WERI-Rb-1 (cell line): Measurements from ENCODE around the gene TMEFF2.

Source experiments
- DNase-seq: peaks from one replicate; pipeline ENCODE4 v3.0.0-alpha.2; 2020
- H3K27ac ChIP-seq: fragments of 250-450 bp; sonication (Bioruptor Pico); 2 replicates; pipeline ENCODE4 v1.5.1; 2020; ENCODE audit warnings: mild to moderate bottlenecking, moderate library complexity
- H3K27me3 ChIP-seq: fragments of 250-450 bp; sonication (Bioruptor Pico); 2 replicates; pipeline ENCODE4 v1.5.1; 2021; ENCODE audit warnings: mild to moderate bottlenecking, low read depth, moderate library complexity; ENCODE audit not compliant: insufficient read depth, severe bottlenecking
- H3K36me3 ChIP-seq: fragments of 250-450 bp; sonication (Bioruptor Pico); 2 replicates; pipeline ENCODE4 v1.5.1; 2020; ENCODE audit warnings: mild to moderate bottlenecking, moderate library complexity
- H3K4me3 ChIP-seq: 2 replicates; pipeline ENCODE4 v1.5.1; 2011; ENCODE audit warnings: low read depth, mild to moderate bottlenecking, control low read depth, low read length
- H3K9me3 ChIP-seq: fragments of 250-450 bp; sonication (Bioruptor Pico); 2 replicates; pipeline ENCODE4 v1.5.1; 2021; ENCODE audit warnings: mild to moderate bottlenecking, moderate library complexity; ENCODE audit not compliant: severe bottlenecking
- TF ChIP-seq, protein P1 (sequence below): IDR thresholded peaks from 2 replicates; pipeline ENCODE4 v1.5.1; 2011; ENCODE audit warnings: low read depth, mild to moderate bottlenecking, control low read depth, inconsistent platforms, low read length

The TMEFF2 gene

GRCh38 chr2:191910518-191910917 is 284.2 kb downstream of the TMEFF2 start:
- H3K27ac ChIP-seq = no peak overlapping the region
- H3K4me3 ChIP-seq = no peak overlapping the region
- TF ChIP-seq, protein P1, sequence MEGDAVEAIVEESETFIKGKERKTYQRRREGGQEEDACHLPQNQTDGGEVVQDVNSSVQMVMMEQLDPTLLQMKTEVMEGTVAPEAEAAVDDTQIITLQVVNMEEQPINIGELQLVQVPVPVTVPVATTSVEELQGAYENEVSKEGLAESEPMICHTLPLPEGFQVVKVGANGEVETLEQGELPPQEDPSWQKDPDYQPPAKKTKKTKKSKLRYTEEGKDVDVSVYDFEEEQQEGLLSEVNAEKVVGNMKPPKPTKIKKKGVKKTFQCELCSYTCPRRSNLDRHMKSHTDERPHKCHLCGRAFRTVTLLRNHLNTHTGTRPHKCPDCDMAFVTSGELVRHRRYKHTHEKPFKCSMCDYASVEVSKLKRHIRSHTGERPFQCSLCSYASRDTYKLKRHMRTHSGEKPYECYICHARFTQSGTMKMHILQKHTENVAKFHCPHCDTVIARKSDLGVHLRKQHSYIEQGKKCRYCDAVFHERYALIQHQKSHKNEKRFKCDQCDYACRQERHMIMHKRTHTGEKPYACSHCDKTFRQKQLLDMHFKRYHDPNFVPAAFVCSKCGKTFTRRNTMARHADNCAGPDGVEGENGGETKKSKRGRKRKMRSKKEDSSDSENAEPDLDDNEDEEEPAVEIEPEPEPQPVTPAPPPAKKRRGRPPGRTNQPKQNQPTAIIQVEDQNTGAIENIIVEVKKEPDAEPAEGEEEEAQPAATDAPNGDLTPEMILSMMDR = no peak
- no peaks in the 10 kb centered on the region for H3K27me3 ChIP-seq
- H3K9me3 ChIP-seq = no peaks in the 10 kb centered on the region
- DNase-seq = no peak
- no peaks in the 10 kb centered on the region for H3K36me3 ChIP-seq

- TF ChIP-seq, protein P1 = no peak
- H3K9me3 ChIP-seq = no peaks in the 10 kb centered on the region
- DNase-seq = no peak
- H3K27ac ChIP-seq = no peak overlapping the region
- no peaks in the 10 kb centered on the region for H3K27me3 ChIP-seq
- H3K4me3 ChIP-seq = no peak overlapping the region
- no peaks in the 10 kb centered on the region for H3K36me3 ChIP-seq
Measured at GRCh38 chr2:191908874-191909273, 285.9 kb downstream of the TMEFF2 start.

GRCh38 chr2:191907545-191907944 is 287.2 kb downstream of the TMEFF2 start:
- Histone ChIP-seq H3K9me3 (no peaks in the 10 kb centered on the region), H3K36me3 (no peaks in the 10 kb centered on the region), H3K27ac (no peak overlapping the region), H3K4me3 (no peak overlapping the region), H3K27me3 (no peaks in the 10 kb centered on the region)
- DNase-seq = no peak
- TF ChIP-seq, protein P1 = no peak

GRCh38 chr2:191907091-191907490 is 287.6 kb downstream of the TMEFF2 start:
- no peak overlapping the region for H3K4me3 ChIP-seq
- H3K27ac ChIP-seq = no peak overlapping the region
- no peaks in the 10 kb centered on the region for H3K9me3 ChIP-seq
- DNase-seq = no peak
- H3K36me3 ChIP-seq = no peaks in the 10 kb centered on the region
- TF ChIP-seq, protein P1 = no peak
- no peaks in the 10 kb centered on the region for H3K27me3 ChIP-seq

DNA sequence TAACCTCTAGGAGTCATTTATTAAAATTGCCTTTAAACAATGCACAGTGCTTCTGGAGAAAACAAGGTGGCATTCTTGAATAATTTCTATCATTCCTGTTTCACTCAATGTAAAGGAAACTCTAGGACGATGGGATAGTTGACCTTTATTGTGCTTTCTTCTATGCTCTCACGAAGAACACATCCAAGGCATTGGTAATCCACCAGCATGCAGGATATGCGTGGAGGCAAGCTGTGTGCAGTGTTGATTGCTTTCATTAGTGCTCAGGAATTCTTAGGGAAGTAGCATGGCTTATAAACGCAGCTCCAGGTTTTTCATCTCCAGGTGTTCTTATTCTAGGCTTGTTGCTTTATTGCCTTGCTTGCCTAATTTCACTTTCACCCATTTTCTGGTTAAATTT is 289.4 kb downstream of the TMEFF2 start:
- H3K9me3 ChIP-seq = peaks cover 8% of the 10 kb centered on the region
- no peaks in the 10 kb centered on the region for H3K27me3 ChIP-seq
- H3K36me3 ChIP-seq = no peaks in the 10 kb centered on the region
- no peak for DNase-seq
- TF ChIP-seq, protein P1 = no peak
- H3K4me3 ChIP-seq = no peak overlapping the region
- no peak overlapping the region for H3K27ac ChIP-seq

- Histone ChIP-seq H3K27me3 (no peaks in the 10 kb centered on the region), H3K4me3 (no peak overlapping the region), H3K36me3 (no peaks in the 10 kb centered on the region), H3K27ac (no peak overlapping the region), H3K9me3 (peaks cover 8% of the 10 kb centered on the region)
- TF ChIP-seq, protein P1 = no peak
- DNase-seq = no peak
Measured at GRCh38 chr2:191901031-191901430, 293.7 kb downstream of the TMEFF2 start.
